ENCODE data around the gene PDE11A. TPM values are rescaled to one million over a fixed set of nuclear protein-coding genes. Genes with fewer than 3 reads are reported as not detected.
"Not testable (repeated sequence)": the region's sequence is repeated elsewhere in the genome, so short reads cannot be mapped to it uniquely, and the experiment has no call there.

PDE11A gene
- total and polyA plus RNA-seq, 2 donors, result 0.14 to 0.43 TPM

- no peak overlapping the region for H3K4me3 ChIP-seq (ENCODE audit: low read length in 2 of 2)
- no peaks in the 10 kb centered on the region for H3K27me3 ChIP-seq (ENCODE audit: control insufficient read depth in 2 of 2, insufficient read depth in 1 of 2, low read length in 1 of 2)
- no peaks in the 10 kb centered on the region for H3K9me3 ChIP-seq (ENCODE audit: control insufficient read depth in 2 of 2, insufficient read depth in 1 of 2, low read length in 1 of 2)
- no peaks in the 10 kb centered on the region for H3K36me3 ChIP-seq (ENCODE audit: control insufficient read depth in 2 of 2, insufficient read depth in 2 of 2, low read length in 1 of 2)
- WGBS, result 86% methylated on average over 3 of the region's 3 CpGs
- no peak overlapping the region for H3K27ac ChIP-seq (ENCODE audit: low read depth in 1 of 2, low read length in 1 of 2)
- H3K4me1 ChIP-seq (ENCODE audit: control insufficient read depth in 2 of 2, insufficient read depth in 2 of 2, low read length in 2 of 2), result no peaks in the 10 kb centered on the region
- no peak for DNase-seq (ENCODE audit: low read depth in 6 of 9, low spot score in 9 of 9)
Measured at GRCh38 chr2:177842243-177842642, 230.3 kb downstream of the PDE11A start.

GRCh38 chr2:177835418-177836204 is 237.0 kb downstream of the PDE11A start:
- not testable (repeated sequence) for H3K36me3 ChIP-seq (ENCODE audit: control insufficient read depth in 2 of 2, insufficient read depth in 2 of 2, low read length in 1 of 2); DNase-seq (ENCODE audit: low read depth in 6 of 9, low spot score in 9 of 9)
- 98% methylated on average over 27 of the region's 27 CpGs for WGBS

GRCh38 chr2:177832611-177833433 is 239.8 kb downstream of the PDE11A start:
- no peak for DNase-seq (ENCODE audit: low read depth in 6 of 9, low spot score in 9 of 9)
- Histone ChIP-seq H3K27me3 (ENCODE audit: control insufficient read depth in 2 of 2, insufficient read depth in 1 of 2, low read length in 1 of 2) (no peaks in the 10 kb centered on the region), H3K9me3 (ENCODE audit: control insufficient read depth in 2 of 2, insufficient read depth in 1 of 2, low read length in 1 of 2) (peaks cover 0 to 14% of the 10 kb centered on the region in 2 donors), H3K4me3 (ENCODE audit: low read length in 2 of 2) (no peak overlapping the region), H3K36me3 (ENCODE audit: control insufficient read depth in 2 of 2, insufficient read depth in 2 of 2, low read length in 1 of 2) (no peaks in the 10 kb centered on the region), H3K27ac (ENCODE audit: low read depth in 1 of 2, low read length in 1 of 2) (no peak overlapping the region), H3K4me1 (ENCODE audit: control insufficient read depth in 2 of 2, insufficient read depth in 2 of 2, low read length in 2 of 2) (no peaks in the 10 kb centered on the region)
- WGBS, result 96% methylated on average over 6 of the region's 6 CpGs

More at GRCh38 chr2:177835418-177836204, 237.0 kb downstream of the PDE11A start:
- H3K4me3 ChIP-seq (ENCODE audit: low read length in 2 of 2); H3K27ac ChIP-seq (ENCODE audit: low read depth in 1 of 2, low read length in 1 of 2); H3K4me1 ChIP-seq (ENCODE audit: control insufficient read depth in 2 of 2, insufficient read depth in 2 of 2, low read length in 2 of 2); H3K27me3 ChIP-seq (ENCODE audit: control insufficient read depth in 2 of 2, insufficient read depth in 1 of 2, low read length in 1 of 2): not testable (repeated sequence)
- peaks cover 0 to 14% of the 10 kb centered on the region in 2 donors for H3K9me3 ChIP-seq (ENCODE audit: control insufficient read depth in 2 of 2, insufficient read depth in 1 of 2, low read length in 1 of 2)

GRCh38 chr2:177830881-177831386 is 241.6 kb downstream of the PDE11A start:
- DNase-seq (ENCODE audit: low read depth in 6 of 9, low spot score in 9 of 9), result no peak
- Histone ChIP-seq H3K9me3 (ENCODE audit: control insufficient read depth in 2 of 2, insufficient read depth in 1 of 2, low read length in 1 of 2) (peaks cover 0 to 13% of the 10 kb centered on the region in 2 donors), H3K4me1 (ENCODE audit: control insufficient read depth in 2 of 2, insufficient read depth in 2 of 2, low read length in 2 of 2) (no peaks in the 10 kb centered on the region), H3K36me3 (ENCODE audit: control insufficient read depth in 2 of 2, insufficient read depth in 2 of 2, low read length in 1 of 2) (no peaks in the 10 kb centered on the region), H3K27me3 (ENCODE audit: control insufficient read depth in 2 of 2, insufficient read depth in 1 of 2, low read length in 1 of 2) (no peaks in the 10 kb centered on the region), H3K4me3 (ENCODE audit: low read length in 2 of 2) (no peak overlapping the region), H3K27ac (ENCODE audit: low read depth in 1 of 2, low read length in 1 of 2) (no peak overlapping the region)
- WGBS, result 97% methylated on average over 1 of the region's 1 CpG

- WGBS, result 98% methylated on average over 1 of the region's 1 CpG
- DNase-seq (ENCODE audit: low read depth in 6 of 9, low spot score in 9 of 9), result no peak
- H3K4me3 ChIP-seq (ENCODE audit: low read length in 2 of 2), result no peak overlapping the region
Measured at GRCh38 chr2:177828557-177828956, 244.0 kb downstream of the PDE11A start.

GRCh38 chr2:177826897-177827296 is 245.7 kb downstream of the PDE11A start:
- 96% methylated on average over 2 of the region's 2 CpGs for WGBS
- no peak for DNase-seq (ENCODE audit: low read depth in 6 of 9, low spot score in 9 of 9)
- no peak overlapping the region for H3K4me3 ChIP-seq (ENCODE audit: low read length in 2 of 2)
- H3K4me1 ChIP-seq (ENCODE audit: control insufficient read depth in 2 of 2, insufficient read depth in 2 of 2, low read length in 2 of 2), result no peaks in the 10 kb centered on the region
- no peak overlapping the region for H3K27ac ChIP-seq (ENCODE audit: low read depth in 1 of 2, low read length in 1 of 2)
- no peaks in the 10 kb centered on the region for H3K9me3 ChIP-seq (ENCODE audit: control insufficient read depth in 2 of 2, insufficient read depth in 1 of 2, low read length in 1 of 2)
- no peaks in the 10 kb centered on the region for H3K27me3 ChIP-seq (ENCODE audit: control insufficient read depth in 2 of 2, insufficient read depth in 1 of 2, low read length in 1 of 2)
- H3K36me3 ChIP-seq (ENCODE audit: control insufficient read depth in 2 of 2, insufficient read depth in 2 of 2, low read length in 1 of 2), result no peaks in the 10 kb centered on the region

More at GRCh38 chr2:177828557-177828956, 244.0 kb downstream of the PDE11A start:
- Histone ChIP-seq H3K27ac (ENCODE audit: low read depth in 1 of 2, low read length in 1 of 2) (no peak overlapping the region), H3K9me3 (ENCODE audit: control insufficient read depth in 2 of 2, insufficient read depth in 1 of 2, low read length in 1 of 2) (no peaks in the 10 kb centered on the region), H3K27me3 (ENCODE audit: control insufficient read depth in 2 of 2, insufficient read depth in 1 of 2, low read length in 1 of 2) (no peaks in the 10 kb centered on the region), H3K4me1 (ENCODE audit: control insufficient read depth in 2 of 2, insufficient read depth in 2 of 2, low read length in 2 of 2) (no peaks in the 10 kb centered on the region), H3K36me3 (ENCODE audit: control insufficient read depth in 2 of 2, insufficient read depth in 2 of 2, low read length in 1 of 2) (no peaks in the 10 kb centered on the region)

GRCh38 chr2:177822941-177823340 is 249.6 kb downstream of the PDE11A start:
- no peak overlapping the region for H3K27ac ChIP-seq (ENCODE audit: low read depth in 1 of 2, low read length in 1 of 2)
- H3K4me1 ChIP-seq (ENCODE audit: control insufficient read depth in 2 of 2, insufficient read depth in 2 of 2, low read length in 2 of 2), result no peaks in the 10 kb centered on the region
- WGBS, result 96% methylated on average over 3 of the region's 3 CpGs
- no peaks in the 10 kb centered on the region for H3K9me3 ChIP-seq (ENCODE audit: control insufficient read depth in 2 of 2, insufficient read depth in 1 of 2, low read length in 1 of 2)
- no peak overlapping the region for H3K4me3 ChIP-seq (ENCODE audit: low read length in 2 of 2)
- H3K36me3 ChIP-seq (ENCODE audit: control insufficient read depth in 2 of 2, insufficient read depth in 2 of 2, low read length in 1 of 2), result no peaks in the 10 kb centered on the region
- DNase-seq (ENCODE audit: low read depth in 6 of 9, low spot score in 9 of 9), result no peak
- no peaks in the 10 kb centered on the region for H3K27me3 ChIP-seq (ENCODE audit: control insufficient read depth in 2 of 2, insufficient read depth in 1 of 2, low read length in 1 of 2)

GRCh38 chr2:177818412-177818811 is 254.2 kb downstream of the PDE11A start:
- Histone ChIP-seq H3K9me3 (ENCODE audit: control insufficient read depth in 2 of 2, insufficient read depth in 1 of 2, low read length in 1 of 2) (no peaks in the 10 kb centered on the region), H3K4me3 (ENCODE audit: low read length in 2 of 2) (no peak overlapping the region), H3K4me1 (ENCODE audit: control insufficient read depth in 2 of 2, insufficient read depth in 2 of 2, low read length in 2 of 2) (no peaks in the 10 kb centered on the region), H3K27ac (ENCODE audit: low read depth in 1 of 2, low read length in 1 of 2) (no peak overlapping the region), H3K36me3 (ENCODE audit: control insufficient read depth in 2 of 2, insufficient read depth in 2 of 2, low read length in 1 of 2) (no peaks in the 10 kb centered on the region), H3K27me3 (ENCODE audit: control insufficient read depth in 2 of 2, insufficient read depth in 1 of 2, low read length in 1 of 2) (no peaks in the 10 kb centered on the region)
- no peak for DNase-seq (ENCODE audit: low read depth in 6 of 9, low spot score in 9 of 9)
- 87% methylated on average over 1 of the region's 1 CpG for WGBS

GRCh38 chr2:177817300-177817699 is 255.3 kb downstream of the PDE11A start:
- no peaks in the 10 kb centered on the region for H3K27me3 ChIP-seq (ENCODE audit: control insufficient read depth in 2 of 2, insufficient read depth in 1 of 2, low read length in 1 of 2)
- no peak overlapping the region for H3K4me3 ChIP-seq (ENCODE audit: low read length in 2 of 2)
- no peak for DNase-seq (ENCODE audit: low read depth in 6 of 9, low spot score in 9 of 9)
- H3K4me1 ChIP-seq (ENCODE audit: control insufficient read depth in 2 of 2, insufficient read depth in 2 of 2, low read length in 2 of 2), result no peaks in the 10 kb centered on the region
- WGBS, result 97% methylated on average over 4 of the region's 4 CpGs
- no peaks in the 10 kb centered on the region for H3K9me3 ChIP-seq (ENCODE audit: control insufficient read depth in 2 of 2, insufficient read depth in 1 of 2, low read length in 1 of 2)
- H3K27ac ChIP-seq (ENCODE audit: low read depth in 1 of 2, low read length in 1 of 2), result no peak overlapping the region
- no peaks in the 10 kb centered on the region for H3K36me3 ChIP-seq (ENCODE audit: control insufficient read depth in 2 of 2, insufficient read depth in 2 of 2, low read length in 1 of 2)

Measured in thymus (tissue), 11 donors.